ENCODE results near the gene ALDH7A1. TPM values are rescaled to one million over a fixed set of nuclear protein-coding genes. Genes with fewer than 3 reads are reported as not detected.
"Not testable (repeated sequence)": the region's sequence is repeated elsewhere in the genome, so short reads cannot be mapped to it uniquely, and the experiment has no call there.

ALDH7A1 gene
- total and polyA plus RNA-seq, 2 donors = 12.3 to 29.9 TPM

- peaks cover 2 to 17% of the 10 kb centered on the region in 2 donors for H3K4me1 ChIP-seq (ENCODE audit: control insufficient read depth in 2 of 2, insufficient read depth in 2 of 2, low read length in 2 of 2)
- no peaks in the 10 kb centered on the region for H3K27me3 ChIP-seq (ENCODE audit: control insufficient read depth in 2 of 2, insufficient read depth in 1 of 2, low read length in 1 of 2)
- peak in 8 of 9 donors; percentile 57 to 85 (median 64) for DNase-seq (ENCODE audit: low read depth in 6 of 9, low spot score in 9 of 9)
- peak within 1 kb of the TSS; percentile 77 to 85 for H3K27ac ChIP-seq (ENCODE audit: low read depth in 1 of 2, low read length in 1 of 2)
- peak within 1 kb of the TSS; percentile 81 to 93 for H3K4me3 ChIP-seq (ENCODE audit: low read length in 2 of 2)
- H3K36me3 ChIP-seq (ENCODE audit: control insufficient read depth in 2 of 2, insufficient read depth in 2 of 2, low read length in 1 of 2) = peaks cover 19 to 21% of the 10 kb centered on the region in 2 donors
- 4% methylated on average over 79 of the region's 79 CpGs for WGBS
- peaks cover 0 to 5% of the 10 kb centered on the region in 2 donors for H3K9me3 ChIP-seq (ENCODE audit: control insufficient read depth in 2 of 2, insufficient read depth in 1 of 2, low read length in 1 of 2)
Observed at GRCh38 chr5:126600631-126601511, 5.9 kb upstream of the ALDH7A1 start, which contains the start of gene PHAX. Gene PHAX, plus strand, starts transcription at chr5:126600947. Its CDS starts 16 bp downstream, at chr5:126600963.

DNA sequence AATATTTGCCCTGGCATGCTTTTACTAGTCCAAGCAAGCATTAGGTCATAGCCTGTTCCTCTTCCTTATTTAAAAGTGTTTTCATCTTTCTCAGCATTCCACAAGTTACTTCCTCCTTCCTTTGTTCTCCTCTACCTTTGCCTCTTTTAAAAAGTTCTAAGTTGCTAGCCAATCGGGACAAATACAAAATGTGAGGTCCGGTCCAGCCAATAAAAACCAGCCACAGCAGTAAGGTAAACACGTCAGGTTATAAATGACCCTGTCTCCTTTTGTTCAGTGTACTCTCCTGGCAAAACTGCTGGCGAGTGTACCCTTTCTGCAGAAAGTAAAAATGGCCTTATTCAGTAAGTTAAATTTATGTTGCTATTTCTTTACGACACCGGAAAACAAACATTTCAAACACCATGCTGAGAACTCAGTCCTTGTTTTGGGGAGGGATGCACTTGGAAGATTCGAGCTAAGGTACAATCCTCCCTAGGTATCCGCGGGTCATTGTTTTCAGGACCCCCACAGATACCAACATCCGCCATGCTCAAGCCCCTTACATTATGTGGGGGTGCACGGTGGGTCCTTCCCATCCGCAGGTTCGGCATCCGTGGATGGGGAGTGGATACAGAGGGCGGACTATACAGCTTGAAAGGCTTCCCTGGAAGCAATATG, 5.1 kb upstream of the ALDH7A1 start:
- not testable (repeated sequence) for DNase-seq (ENCODE audit: low read depth in 6 of 9, low spot score in 9 of 9); H3K27ac ChIP-seq (ENCODE audit: low read depth in 1 of 2, low read length in 1 of 2); H3K27me3 ChIP-seq (ENCODE audit: control insufficient read depth in 2 of 2, insufficient read depth in 1 of 2, low read length in 1 of 2); H3K9me3 ChIP-seq (ENCODE audit: control insufficient read depth in 2 of 2, insufficient read depth in 1 of 2, low read length in 1 of 2)
- WGBS = 84% methylated on average over 15 of the region's 15 CpGs
- peaks cover 15 to 17% of the 10 kb centered on the region in 2 donors for H3K36me3 ChIP-seq (ENCODE audit: control insufficient read depth in 2 of 2, insufficient read depth in 2 of 2, low read length in 1 of 2)
- peak overlapping the region; percentile 81 to 93 for H3K4me3 ChIP-seq (ENCODE audit: low read length in 2 of 2)
- peaks cover 1 to 19% of the 10 kb centered on the region in 2 donors for H3K4me1 ChIP-seq (ENCODE audit: control insufficient read depth in 2 of 2, insufficient read depth in 2 of 2, low read length in 2 of 2)

DNA sequence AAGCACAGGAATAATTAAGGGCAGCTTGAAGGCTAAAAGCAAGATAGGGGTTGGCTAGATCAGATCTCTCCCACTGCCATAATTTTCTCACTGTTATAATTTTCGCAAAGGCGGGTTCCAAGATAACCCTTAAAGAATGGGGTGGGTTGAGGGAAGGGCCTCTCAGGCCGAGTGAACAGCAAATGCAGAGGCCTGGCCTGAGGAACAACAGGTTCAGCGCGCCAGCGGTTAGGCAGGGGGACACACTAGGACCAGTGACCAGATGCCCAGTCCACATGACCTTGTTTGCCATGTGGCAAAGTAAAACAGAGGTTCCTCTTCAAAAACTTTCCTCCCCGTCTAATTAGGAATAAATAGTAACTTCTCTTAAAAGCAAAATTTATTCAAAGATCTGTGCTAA, 4.5 kb upstream of the ALDH7A1 start:
- 97% methylated on average over 7 of the region's 7 CpGs for WGBS
- Histone ChIP-seq H3K4me1 (ENCODE audit: control insufficient read depth in 2 of 2, insufficient read depth in 2 of 2, low read length in 2 of 2) (peaks cover 0 to 20% of the 10 kb centered on the region in 2 donors), H3K4me3 (ENCODE audit: low read length in 2 of 2) (no peak overlapping the region), H3K36me3 (ENCODE audit: control insufficient read depth in 2 of 2, insufficient read depth in 2 of 2, low read length in 1 of 2) (peaks cover 10 to 13% of the 10 kb centered on the region in 2 donors), H3K27me3 (ENCODE audit: control insufficient read depth in 2 of 2, insufficient read depth in 1 of 2, low read length in 1 of 2) (peaks cover 0 to 5% of the 10 kb centered on the region in 2 donors), H3K9me3 (ENCODE audit: control insufficient read depth in 2 of 2, insufficient read depth in 1 of 2, low read length in 1 of 2) (peaks cover 0 to 5% of the 10 kb centered on the region in 2 donors), H3K27ac (ENCODE audit: low read depth in 1 of 2, low read length in 1 of 2) (no peak overlapping the region)
- DNase-seq (ENCODE audit: low read depth in 6 of 9, low spot score in 9 of 9) = no peak

DNA sequence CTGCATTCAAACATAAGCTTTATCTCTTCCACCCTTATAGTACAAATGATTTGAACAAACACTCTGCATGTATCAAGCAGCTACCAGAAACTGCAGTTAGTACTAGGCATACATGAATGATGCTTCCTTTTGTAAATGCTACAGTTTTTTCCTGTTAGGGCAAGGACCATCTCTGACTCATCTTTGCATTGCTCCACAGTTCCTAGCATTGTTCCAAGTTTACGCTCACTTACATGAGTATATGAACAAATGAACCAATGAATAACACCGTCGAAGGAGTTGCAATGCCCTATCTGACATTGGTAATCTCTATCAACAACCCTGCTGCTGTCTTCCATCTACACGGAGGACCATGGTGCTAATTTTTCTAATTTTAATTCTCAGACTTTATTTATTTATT, 2.1 kb upstream of the ALDH7A1 start:
- Histone ChIP-seq H3K27ac (ENCODE audit: low read depth in 1 of 2, low read length in 1 of 2) (no peak overlapping the region), H3K9me3 (ENCODE audit: control insufficient read depth in 2 of 2, insufficient read depth in 1 of 2, low read length in 1 of 2) (peaks cover 0 to 5% of the 10 kb centered on the region in 2 donors), H3K4me1 (ENCODE audit: control insufficient read depth in 2 of 2, insufficient read depth in 2 of 2, low read length in 2 of 2) (peaks cover 5 to 24% of the 10 kb centered on the region in 2 donors), H3K36me3 (ENCODE audit: control insufficient read depth in 2 of 2, insufficient read depth in 2 of 2, low read length in 1 of 2) (no peaks in the 10 kb centered on the region), H3K27me3 (ENCODE audit: control insufficient read depth in 2 of 2, insufficient read depth in 1 of 2, low read length in 1 of 2) (peaks cover 0 to 5% of the 10 kb centered on the region in 2 donors), H3K4me3 (ENCODE audit: low read length in 2 of 2) (no peak overlapping the region)
- no peak for DNase-seq (ENCODE audit: low read depth in 6 of 9, low spot score in 9 of 9)
- 97% methylated on average over 4 of the region's 4 CpGs for WGBS

- H3K4me3 ChIP-seq (ENCODE audit: low read length in 2 of 2) = peak overlapping the region; percentile 59 to 68
- 66% methylated on average over 22 of the region's 22 CpGs for WGBS
Observed at GRCh38 chr5:126595486-126596083, 566 bp upstream of the ALDH7A1 start.

GRCh38 chr5:126591549-126591948, 3.5 kb downstream of the ALDH7A1 start:
- Histone ChIP-seq H3K4me1 (ENCODE audit: control insufficient read depth in 2 of 2, insufficient read depth in 2 of 2, low read length in 2 of 2) (peaks cover 5 to 11% of the 10 kb centered on the region in 2 donors), H3K36me3 (ENCODE audit: control insufficient read depth in 2 of 2, insufficient read depth in 2 of 2, low read length in 1 of 2) (peaks cover 0 to 3% of the 10 kb centered on the region in 2 donors), H3K9me3 (ENCODE audit: control insufficient read depth in 2 of 2, insufficient read depth in 1 of 2, low read length in 1 of 2) (no peaks in the 10 kb centered on the region), H3K27me3 (ENCODE audit: control insufficient read depth in 2 of 2, insufficient read depth in 1 of 2, low read length in 1 of 2) (peaks cover 0 to 5% of the 10 kb centered on the region in 2 donors), H3K27ac (ENCODE audit: low read depth in 1 of 2, low read length in 1 of 2) (no peak overlapping the region), H3K4me3 (ENCODE audit: low read length in 2 of 2) (no peak overlapping the region)
- 100% methylated on average over 1 of the region's 1 CpG for WGBS
- DNase-seq (ENCODE audit: low read depth in 6 of 9, low spot score in 9 of 9) = no peak

More at GRCh38 chr5:126595486-126596083, 566 bp upstream of the ALDH7A1 start:
- Histone ChIP-seq H3K27ac (ENCODE audit: low read depth in 1 of 2, low read length in 1 of 2) (no peak overlapping the region), H3K4me1 (ENCODE audit: control insufficient read depth in 2 of 2, insufficient read depth in 2 of 2, low read length in 2 of 2) (peaks cover 5 to 15% of the 10 kb centered on the region in 2 donors), H3K9me3 (ENCODE audit: control insufficient read depth in 2 of 2, insufficient read depth in 1 of 2, low read length in 1 of 2) (peaks cover 0 to 4% of the 10 kb centered on the region in 2 donors), H3K36me3 (ENCODE audit: control insufficient read depth in 2 of 2, insufficient read depth in 2 of 2, low read length in 1 of 2) (no peaks in the 10 kb centered on the region), H3K27me3 (ENCODE audit: control insufficient read depth in 2 of 2, insufficient read depth in 1 of 2, low read length in 1 of 2) (peaks cover 0 to 5% of the 10 kb centered on the region in 2 donors)
- DNase-seq (ENCODE audit: low read depth in 6 of 9, low spot score in 9 of 9) = peak in 1 of 9 donors; percentile 2

- no peaks in the 10 kb centered on the region for H3K27me3 ChIP-seq (ENCODE audit: control insufficient read depth in 2 of 2, insufficient read depth in 1 of 2, low read length in 1 of 2)
- H3K4me3 ChIP-seq (ENCODE audit: low read length in 2 of 2) = no peak overlapping the region
- peaks cover 0 to 3% of the 10 kb centered on the region in 2 donors for H3K36me3 ChIP-seq (ENCODE audit: control insufficient read depth in 2 of 2, insufficient read depth in 2 of 2, low read length in 1 of 2)
- H3K9me3 ChIP-seq (ENCODE audit: control insufficient read depth in 2 of 2, insufficient read depth in 1 of 2, low read length in 1 of 2) = no peaks in the 10 kb centered on the region
- H3K27ac ChIP-seq (ENCODE audit: low read depth in 1 of 2, low read length in 1 of 2) = no peak overlapping the region
- WGBS = 98% methylated on average over 28 of the region's 28 CpGs
- no peak for DNase-seq (ENCODE audit: low read depth in 6 of 9, low spot score in 9 of 9)
- peaks cover 5 to 7% of the 10 kb centered on the region in 2 donors for H3K4me1 ChIP-seq (ENCODE audit: control insufficient read depth in 2 of 2, insufficient read depth in 2 of 2, low read length in 2 of 2)
Observed at GRCh38 chr5:126589536-126590297, 5.3 kb downstream of the ALDH7A1 start.

- Histone ChIP-seq H3K36me3 (ENCODE audit: control insufficient read depth in 2 of 2, insufficient read depth in 2 of 2, low read length in 1 of 2) (peaks cover 3% of the 10 kb centered on the region in 2 donors), H3K27ac (ENCODE audit: low read depth in 1 of 2, low read length in 1 of 2) (no peak overlapping the region), H3K27me3 (ENCODE audit: control insufficient read depth in 2 of 2, insufficient read depth in 1 of 2, low read length in 1 of 2) (no peaks in the 10 kb centered on the region), H3K9me3 (ENCODE audit: control insufficient read depth in 2 of 2, insufficient read depth in 1 of 2, low read length in 1 of 2) (no peaks in the 10 kb centered on the region), H3K4me1 (ENCODE audit: control insufficient read depth in 2 of 2, insufficient read depth in 2 of 2, low read length in 2 of 2) (no peaks in the 10 kb centered on the region), H3K4me3 (ENCODE audit: low read length in 2 of 2) (no peak overlapping the region)
- DNase-seq (ENCODE audit: low read depth in 6 of 9, low spot score in 9 of 9) = no peak
- 94% methylated on average over 9 of the region's 9 CpGs for WGBS
Observed at GRCh38 chr5:126587551-126588390, 7.2 kb downstream of the ALDH7A1 start.
